ENCODE data around the gene CACNA1A. TPM values are rescaled to one million over a fixed set of nuclear protein-coding genes. Genes with fewer than 3 reads are reported as not detected.
A peak's percentile ranks its signal among the peaks of the same experiment; 100 is the strongest.

The CACNA1A gene
- polyA plus RNA-seq (2013, experiment 1 of 2) = 2.2 TPM
- 2.1 TPM for polyA plus RNA-seq (2013, experiment 2 of 2)

- peak; percentile 29 for DNase-seq
These were observed at the start of gene CACNA1A for GRCh38 chr19:13506471-13506820. Gene CACNA1A, minus strand, starts transcription at chr19:13506479. Its CDS starts 255 bp downstream, at chr19:13506224.

GRCh38 chr19:13554506-13555240 is 48.4 kb upstream of the CACNA1A start:
- Histone ChIP-seq H2BK15ac (replicated peaks; ENCODE audit: low read depth) (no peak overlapping the region), H3K27ac (ENCODE audit: low read depth, low read length) (no peak overlapping the region), H3K27me3 (ENCODE audit: insufficient read depth, low read length, poor library complexity) (no peaks in the 10 kb centered on the region), H3K4me3 (ENCODE audit: low read length) (no peak overlapping the region), H2BK120ac (ENCODE audit: low read depth, low read length) (no peak overlapping the region), H3K36me3 (ENCODE audit: control insufficient read depth, insufficient read depth, low read length) (no peaks in the 10 kb centered on the region), H3K79me1 (ENCODE audit: low read length) (no peaks in the 10 kb centered on the region), H4K5ac (ENCODE audit: low read length) (no peak overlapping the region), H3K18ac (ENCODE audit: low read length) (no peak overlapping the region), H3K4me2 (ENCODE audit: low read length) (no peak overlapping the region), H3K23ac (ENCODE audit: low read length) (no peak overlapping the region), H3K79me2 (ENCODE audit: control insufficient read depth, insufficient read depth, low read length) (no peaks in the 10 kb centered on the region), H3K4me1 (ENCODE audit: control insufficient read depth, low read depth, low read length) (no peaks in the 10 kb centered on the region), H3K4ac (ENCODE audit: low read depth, low read length) (no peak overlapping the region), H2BK5ac (ENCODE audit: low read length) (no peak overlapping the region), H3K56ac (ENCODE audit: low read length) (no peak overlapping the region), H3K9ac (ENCODE audit: low read length) (no peak overlapping the region), H4K8ac (ENCODE audit: low read depth, low read length) (no peak overlapping the region), H2AK5ac (ENCODE audit: low read length) (no peak overlapping the region)
- no peak for DNase-seq
- WGBS (ENCODE audit: extremely low coverage, insufficient coverage, low lambda C conversion rate) = no CpG with 5 or more reads among the region's 10 CpGs

More at GRCh38 chr19:13506471-13506820, at the start of gene CACNA1A:
- H2BK15ac ChIP-seq (replicated peaks; ENCODE audit: low read depth) = no peak within 1 kb of the TSS
- H2BK5ac ChIP-seq (ENCODE audit: low read length) = no peak within 1 kb of the TSS
- H3K27ac ChIP-seq (ENCODE audit: low read depth, low read length) = no peak within 1 kb of the TSS
- H3K18ac ChIP-seq (ENCODE audit: low read length) = no peak within 1 kb of the TSS
- peak within 1 kb of the TSS; percentile 52 for H3K9ac ChIP-seq (ENCODE audit: low read length)
- no peak within 1 kb of the TSS for H2BK120ac ChIP-seq (ENCODE audit: low read depth, low read length)
- H3K56ac ChIP-seq (ENCODE audit: low read length) = peak within 1 kb of the TSS; percentile 81
- no CpG with 5 or more reads among the region's 21 CpGs for WGBS (ENCODE audit: extremely low coverage, insufficient coverage, low lambda C conversion rate)
- H3K4me1 ChIP-seq (ENCODE audit: control insufficient read depth, low read depth, low read length) = no peaks in the 10 kb centered on the region
- no peaks in the 10 kb centered on the region for H3K36me3 ChIP-seq (ENCODE audit: control insufficient read depth, insufficient read depth, low read length)
- no peaks in the 10 kb centered on the region for H3K79me1 ChIP-seq (ENCODE audit: low read length)
- no peak within 1 kb of the TSS for H3K4ac ChIP-seq (ENCODE audit: low read depth, low read length)
- H3K4me3 ChIP-seq (ENCODE audit: low read length) = peak within 1 kb of the TSS; percentile 56
- H3K27me3 ChIP-seq (ENCODE audit: insufficient read depth, low read length, poor library complexity) = peaks cover 9% of the 10 kb centered on the region
- H4K8ac ChIP-seq (ENCODE audit: low read depth, low read length) = no peak within 1 kb of the TSS
- H3K23ac ChIP-seq (ENCODE audit: low read length) = no peak within 1 kb of the TSS
- H3K79me2 ChIP-seq (ENCODE audit: control insufficient read depth, insufficient read depth, low read length) = no peaks in the 10 kb centered on the region
- H4K5ac ChIP-seq (ENCODE audit: low read length) = no peak within 1 kb of the TSS
- H3K4me2 ChIP-seq (ENCODE audit: low read length) = peak within 1 kb of the TSS; percentile 39
- H2AK5ac ChIP-seq (ENCODE audit: low read length) = no peak within 1 kb of the TSS

GRCh38 chr19:13553880-13554400 is 47.7 kb upstream of the CACNA1A start:
- H3K4ac ChIP-seq (ENCODE audit: low read depth, low read length) = no peak overlapping the region
- WGBS (ENCODE audit: extremely low coverage, insufficient coverage, low lambda C conversion rate) = no CpG with 5 or more reads among the region's 2 CpGs
- no peak overlapping the region for H3K27ac ChIP-seq (ENCODE audit: low read depth, low read length)
- H3K79me2 ChIP-seq (ENCODE audit: control insufficient read depth, insufficient read depth, low read length) = no peaks in the 10 kb centered on the region
- no peak overlapping the region for H2BK15ac ChIP-seq (replicated peaks; ENCODE audit: low read depth)
- H2BK5ac ChIP-seq (ENCODE audit: low read length) = no peak overlapping the region
- H3K36me3 ChIP-seq (ENCODE audit: control insufficient read depth, insufficient read depth, low read length) = no peaks in the 10 kb centered on the region
- no peak overlapping the region for H2BK120ac ChIP-seq (ENCODE audit: low read depth, low read length)
- H3K23ac ChIP-seq (ENCODE audit: low read length) = no peak overlapping the region
- DNase-seq = no peak
- H3K4me1 ChIP-seq (ENCODE audit: control insufficient read depth, low read depth, low read length) = no peaks in the 10 kb centered on the region
- H3K27me3 ChIP-seq (ENCODE audit: insufficient read depth, low read length, poor library complexity) = no peaks in the 10 kb centered on the region
- H3K79me1 ChIP-seq (ENCODE audit: low read length) = no peaks in the 10 kb centered on the region
- no peak overlapping the region for H4K5ac ChIP-seq (ENCODE audit: low read length)
- no peak overlapping the region for H3K9ac ChIP-seq (ENCODE audit: low read length)
- H3K56ac ChIP-seq (ENCODE audit: low read length) = no peak overlapping the region
- no peak overlapping the region for H3K18ac ChIP-seq (ENCODE audit: low read length)
- no peak overlapping the region for H2AK5ac ChIP-seq (ENCODE audit: low read length)
- H3K4me3 ChIP-seq (ENCODE audit: low read length) = no peak overlapping the region
- H3K4me2 ChIP-seq (ENCODE audit: low read length) = no peak overlapping the region
- no peak overlapping the region for H4K8ac ChIP-seq (ENCODE audit: low read depth, low read length)

- H3K27ac ChIP-seq (ENCODE audit: low read depth, low read length) = no peak overlapping the region
- no peak overlapping the region for H2BK15ac ChIP-seq (replicated peaks; ENCODE audit: low read depth)
- H2BK5ac ChIP-seq (ENCODE audit: low read length) = no peak overlapping the region
- H3K18ac ChIP-seq (ENCODE audit: low read length) = no peak overlapping the region
- no peaks in the 10 kb centered on the region for H3K4me1 ChIP-seq (ENCODE audit: control insufficient read depth, low read depth, low read length)
- H2BK120ac ChIP-seq (ENCODE audit: low read depth, low read length) = no peak overlapping the region
- H3K56ac ChIP-seq (ENCODE audit: low read length) = no peak overlapping the region
- no peaks in the 10 kb centered on the region for H3K27me3 ChIP-seq (ENCODE audit: insufficient read depth, low read length, poor library complexity)
- H2AK5ac ChIP-seq (ENCODE audit: low read length) = no peak overlapping the region
- no peak overlapping the region for H3K4me3 ChIP-seq (ENCODE audit: low read length)
- H3K4me2 ChIP-seq (ENCODE audit: low read length) = no peak overlapping the region
- no peaks in the 10 kb centered on the region for H3K79me1 ChIP-seq (ENCODE audit: low read length)
- no peak overlapping the region for H4K8ac ChIP-seq (ENCODE audit: low read depth, low read length)
- DNase-seq = no peak
- no peak overlapping the region for H3K4ac ChIP-seq (ENCODE audit: low read depth, low read length)
- no peak overlapping the region for H3K23ac ChIP-seq (ENCODE audit: low read length)
- H3K79me2 ChIP-seq (ENCODE audit: control insufficient read depth, insufficient read depth, low read length) = no peaks in the 10 kb centered on the region
- WGBS (ENCODE audit: extremely low coverage, insufficient coverage, low lambda C conversion rate) = no CpG with 5 or more reads among the region's 3 CpGs
- H3K9ac ChIP-seq (ENCODE audit: low read length) = no peak overlapping the region
- H4K5ac ChIP-seq (ENCODE audit: low read length) = no peak overlapping the region
- no peaks in the 10 kb centered on the region for H3K36me3 ChIP-seq (ENCODE audit: control insufficient read depth, insufficient read depth, low read length)
These were observed 41.9 kb upstream of the CACNA1A start for GRCh38 chr19:13548131-13548530.

GRCh38 chr19:13547102-13547501 is 40.8 kb upstream of the CACNA1A start:
- Histone ChIP-seq H2BK120ac (ENCODE audit: low read depth, low read length) (no peak overlapping the region), H2AK5ac (ENCODE audit: low read length) (no peak overlapping the region), H3K56ac (ENCODE audit: low read length) (no peak overlapping the region), H2BK15ac (replicated peaks; ENCODE audit: low read depth) (no peak overlapping the region), H3K4me1 (ENCODE audit: control insufficient read depth, low read depth, low read length) (no peaks in the 10 kb centered on the region), H3K27me3 (ENCODE audit: insufficient read depth, low read length, poor library complexity) (no peaks in the 10 kb centered on the region), H3K4ac (ENCODE audit: low read depth, low read length) (no peak overlapping the region), H4K8ac (ENCODE audit: low read depth, low read length) (no peak overlapping the region), H4K5ac (ENCODE audit: low read length) (no peak overlapping the region), H2BK5ac (ENCODE audit: low read length) (no peak overlapping the region), H3K27ac (ENCODE audit: low read depth, low read length) (no peak overlapping the region), H3K36me3 (ENCODE audit: control insufficient read depth, insufficient read depth, low read length) (no peaks in the 10 kb centered on the region), H3K79me2 (ENCODE audit: control insufficient read depth, insufficient read depth, low read length) (no peaks in the 10 kb centered on the region), H3K4me3 (ENCODE audit: low read length) (no peak overlapping the region), H3K18ac (ENCODE audit: low read length) (no peak overlapping the region), H3K9ac (ENCODE audit: low read length) (no peak overlapping the region), H3K79me1 (ENCODE audit: low read length) (no peaks in the 10 kb centered on the region), H3K4me2 (ENCODE audit: low read length) (no peak overlapping the region), H3K23ac (ENCODE audit: low read length) (no peak overlapping the region)
- DNase-seq = no peak

GRCh38 chr19:13544423-13544822 is 38.1 kb upstream of the CACNA1A start:
- Histone ChIP-seq H3K79me1 (ENCODE audit: low read length) (no peaks in the 10 kb centered on the region), H2BK15ac (replicated peaks; ENCODE audit: low read depth) (no peak overlapping the region), H3K79me2 (ENCODE audit: control insufficient read depth, insufficient read depth, low read length) (no peaks in the 10 kb centered on the region), H3K9ac (ENCODE audit: low read length) (no peak overlapping the region), H3K18ac (ENCODE audit: low read length) (no peak overlapping the region), H3K4ac (ENCODE audit: low read depth, low read length) (no peak overlapping the region), H3K36me3 (ENCODE audit: control insufficient read depth, insufficient read depth, low read length) (no peaks in the 10 kb centered on the region), H3K56ac (ENCODE audit: low read length) (no peak overlapping the region), H3K23ac (ENCODE audit: low read length) (no peak overlapping the region), H2BK5ac (ENCODE audit: low read length) (no peak overlapping the region), H3K27ac (ENCODE audit: low read depth, low read length) (no peak overlapping the region), H2AK5ac (ENCODE audit: low read length) (no peak overlapping the region), H4K8ac (ENCODE audit: low read depth, low read length) (no peak overlapping the region), H3K4me3 (ENCODE audit: low read length) (no peak overlapping the region), H3K4me1 (ENCODE audit: control insufficient read depth, low read depth, low read length) (no peaks in the 10 kb centered on the region), H2BK120ac (ENCODE audit: low read depth, low read length) (no peak overlapping the region), H3K27me3 (ENCODE audit: insufficient read depth, low read length, poor library complexity) (no peaks in the 10 kb centered on the region), H3K4me2 (ENCODE audit: low read length) (no peak overlapping the region), H4K5ac (ENCODE audit: low read length) (no peak overlapping the region)
- WGBS (ENCODE audit: extremely low coverage, insufficient coverage, low lambda C conversion rate) = no CpG with 5 or more reads among the region's 2 CpGs
- no peak for DNase-seq

All from mesendoderm (in vitro differentiated cells).